Spinal cord (tissue), 10 donors: Measurements from ENCODE around the gene DHRS13. TPM values are rescaled to one million over a fixed set of nuclear protein-coding genes. Genes with fewer than 3 reads are reported as not detected.

Experiments used
- DNase-seq, 6 donors: peaks; one replicate each; pipeline versions ENCODE4 v3.0.0 to v3.0.0-alpha.2; 2013 to 2015; ENCODE audit warnings: low spot score in 6 of 6, low read depth in 4 of 6
- H3K27ac ChIP-seq: one replicate; pipeline ENCODE4 v1.5.1; 2013; ENCODE audit warnings: low read depth, low read length, control low read depth
- H3K27me3 ChIP-seq: one replicate; pipeline ENCODE4 v1.6.1; 2013; ENCODE audit warnings: low read length; ENCODE audit not compliant: control insufficient read depth, insufficient read depth
- H3K36me3 ChIP-seq: one replicate; pipeline ENCODE4 v1.6.1; 2013; ENCODE audit warnings: low read length; ENCODE audit not compliant: control insufficient read depth, insufficient read depth
- H3K4me1 ChIP-seq: one replicate; pipeline ENCODE4 v1.6.1; 2013; ENCODE audit warnings: low read length; ENCODE audit not compliant: control insufficient read depth, insufficient read depth
- H3K4me3 ChIP-seq: one replicate; pipeline ENCODE4 v1.5.1; 2013; ENCODE audit warnings: low read depth, low read length, control low read depth
- H3K9me3 ChIP-seq: one replicate; pipeline ENCODE4 v1.6.1; 2013; ENCODE audit warnings: low read length; ENCODE audit not compliant: control insufficient read depth, insufficient read depth
- whole genome bisulfite sequencing: methylation state at CpG from one replicate; pipeline ENCODE4 v1.1.5; 2013; ENCODE audit warnings: missing lambda C conversion rate; ENCODE audit not compliant: insufficient coverage; 5-methylcytosine and 5-hydroxymethylcytosine counted together
- polyA plus RNA-seq, 2 donors: library from polyadenylated mRNA; unstranded; fragments of 120-200 nt; gene quantifications; one replicate each; pipeline ENCODE4 v1.2.1, GENCODE V29; 2013; ENCODE audit not compliant: insufficient read length in 2 of 2
- total RNA-seq, 2 donors: library from RNA; depleted of rRNA in 1 of 2; stranded (reverse); fragments of 120-200 nt in 1 of 2; fragments of >200 nt in 1 of 2; gene quantifications; one replicate each; pipeline versions ENCODE4 v1.2.3 to v1.2.4, GENCODE V29; 2013 to 2014
- donor health status: healthy.

The DHRS13 gene
- total and polyA plus RNA-seq, 4 donors: 19.8 to 34.0 (median 26.8) TPM

GRCh38 chr17:28864991-28865849 is 37.7 kb downstream of the DHRS13 start:
- WGBS: 83% methylated on average over 11 of the region's 11 CpGs
- no peaks in the 10 kb centered on the region for H3K27me3 ChIP-seq
- peaks cover 17% of the 10 kb centered on the region for H3K36me3 ChIP-seq
- H3K27ac ChIP-seq: no peak overlapping the region
- no peaks in the 10 kb centered on the region for H3K4me1 ChIP-seq
- DNase-seq: no peak
- H3K9me3 ChIP-seq: no peaks in the 10 kb centered on the region
- no peak overlapping the region for H3K4me3 ChIP-seq

GRCh38 chr17:28863953-28864352 is 38.9 kb downstream of the DHRS13 start:
- Histone ChIP-seq H3K27me3 (no peaks in the 10 kb centered on the region), H3K36me3 (peaks cover 28% of the 10 kb centered on the region), H3K4me3 (no peak overlapping the region), H3K9me3 (no peaks in the 10 kb centered on the region), H3K4me1 (no peaks in the 10 kb centered on the region), H3K27ac (no peak overlapping the region)
- no CpG with 5 or more reads among the region's 1 CpG for WGBS
- DNase-seq: no peak

- no peaks in the 10 kb centered on the region for H3K4me1 ChIP-seq
- 100% methylated on average over 2 of the region's 3 CpGs for WGBS
- H3K36me3 ChIP-seq: peaks cover 42% of the 10 kb centered on the region
Measured at GRCh38 chr17:28862561-28862960, 40.3 kb downstream of the DHRS13 start.

GRCh38 chr17:28861393-28862203 is 41.3 kb downstream of the DHRS13 start:
- DNase-seq: no peak
- H3K27ac ChIP-seq: no peak overlapping the region
- WGBS: 60% methylated on average over 4 of the region's 8 CpGs
- H3K27me3 ChIP-seq: no peaks in the 10 kb centered on the region
- H3K4me1 ChIP-seq: no peaks in the 10 kb centered on the region
- no peak overlapping the region for H3K4me3 ChIP-seq
- H3K9me3 ChIP-seq: no peaks in the 10 kb centered on the region
- H3K36me3 ChIP-seq: peaks cover 46% of the 10 kb centered on the region

More at GRCh38 chr17:28862561-28862960, 40.3 kb downstream of the DHRS13 start:
- H3K4me3 ChIP-seq: no peak overlapping the region
- no peak for DNase-seq
- H3K9me3 ChIP-seq: no peaks in the 10 kb centered on the region
- H3K27ac ChIP-seq: no peak overlapping the region
- H3K27me3 ChIP-seq: no peaks in the 10 kb centered on the region

- 95% methylated on average over 4 of the region's 4 CpGs for WGBS
- DNase-seq: no peak
- Histone ChIP-seq H3K4me3 (no peak overlapping the region), H3K36me3 (peaks cover 52% of the 10 kb centered on the region), H3K9me3 (no peaks in the 10 kb centered on the region), H3K27ac (no peak overlapping the region), H3K4me1 (no peaks in the 10 kb centered on the region), H3K27me3 (no peaks in the 10 kb centered on the region)
Measured at GRCh38 chr17:28860363-28860808, 42.5 kb downstream of the DHRS13 start.

- WGBS: 0% methylated on average over 1 of the region's 2 CpGs
Measured at GRCh38 chr17:28858801-28859355, 44.0 kb downstream of the DHRS13 start.

GRCh38 chr17:28857905-28858800 is 44.7 kb downstream of the DHRS13 start:
- Histone ChIP-seq H3K9me3 (no peaks in the 10 kb centered on the region), H3K4me3 (no peak overlapping the region), H3K27ac (no peak overlapping the region), H3K36me3 (peaks cover 49% of the 10 kb centered on the region), H3K4me1 (peaks cover 7% of the 10 kb centered on the region), H3K27me3 (no peaks in the 10 kb centered on the region)
- WGBS: 100% methylated on average over 1 of the region's 3 CpGs
- no peak for DNase-seq

More at GRCh38 chr17:28858801-28859355, 44.0 kb downstream of the DHRS13 start:
- Histone ChIP-seq H3K4me3 (no peak overlapping the region), H3K27me3 (no peaks in the 10 kb centered on the region), H3K36me3 (peaks cover 52% of the 10 kb centered on the region), H3K9me3 (no peaks in the 10 kb centered on the region), H3K4me1 (peaks cover 7% of the 10 kb centered on the region), H3K27ac (no peak overlapping the region)
- no peak for DNase-seq

- Histone ChIP-seq H3K4me3 (no peak overlapping the region), H3K27me3 (no peaks in the 10 kb centered on the region), H3K27ac (no peak overlapping the region), H3K9me3 (no peaks in the 10 kb centered on the region), H3K4me1 (peaks cover 7% of the 10 kb centered on the region), H3K36me3 (peaks cover 41% of the 10 kb centered on the region)
- WGBS: 92% methylated on average over 4 of the region's 5 CpGs
- no peak for DNase-seq
Measured at GRCh38 chr17:28856028-28856574, 46.8 kb downstream of the DHRS13 start.
